Activated CD8-positive, alpha-beta T cell treated with anti-CD3 and anti-CD28 coated beads for 36 hours (primary cell): Measurements from ENCODE around the gene ESYT2. TPM values are rescaled to one million over a fixed set of nuclear protein-coding genes. Genes with fewer than 3 reads are reported as not detected.

Source experiments
- ATAC-seq: fragments of 200-7000 bp; cut with Tn5 transposase; one replicate; pipeline ENCODE4 v1.10.0; 2021; ENCODE audit warnings: mild to moderate bottlenecking, moderate library complexity
- CTCF ChIA-PET: fragments of 350-600 bp; sonication (Branson Sonifier 250); formaldehyde crosslinking; loops from one replicate; lab custom pipeline; 2021; ENCODE audit warnings: antibody characterized with exemption; lab: Charles Lee
- POLR2A ChIA-PET: fragments of 350-600 bp; sonication (Branson Sonifier 250); formaldehyde crosslinking; loops from one replicate; lab custom pipeline; 2021; ENCODE audit warnings: antibody characterized with exemption; lab: Charles Lee
- DNase-seq: peaks from one replicate; pipeline ENCODE4 v3.0.0-alpha.2; 2020
- H3K27ac Mint-ChIP-seq: one replicate; pipeline ENCODE4 v1.8.0; 2021; ENCODE audit warnings: mild to moderate bottlenecking, mixed read lengths
- H3K27me3 Mint-ChIP-seq: one replicate; pipeline ENCODE4 v1.8.0; 2021; ENCODE audit warnings: mixed read lengths
- H3K36me3 Mint-ChIP-seq: one replicate; pipeline ENCODE4 v1.8.0; 2021; ENCODE audit warnings: low read depth, mixed read lengths
- H3K4me1 Mint-ChIP-seq: one replicate; pipeline ENCODE4 v1.8.0; 2021; ENCODE audit warnings: low read depth, mixed read lengths
- H3K4me3 Mint-ChIP-seq: one replicate; pipeline ENCODE4 v1.8.0; 2021; ENCODE audit warnings: mild to moderate bottlenecking, moderate library complexity, mixed read lengths
- H3K9me3 Mint-ChIP-seq: one replicate; pipeline ENCODE4 v1.8.0; 2021; ENCODE audit warnings: mixed read lengths
- CTCF ChIP-seq: fragments of 200-600 bp; IDR thresholded peaks from one replicate; pipeline ENCODE4 v1.8.0; 2022; ENCODE audit warnings: antibody characterized with exemption, mild to moderate bottlenecking
- intact Hi-C: fragments of 100-400 bp; cut with micrococcal nuclease; formaldehyde crosslinking; loops from one replicate; pipeline ENCODE4 v1.10.0; 2022
- total RNA-seq, 2 experiments: library from RNA; stranded (reverse); gene quantifications; one replicate each; pipeline ENCODE4 v1.2.3, GENCODE V29; 2021

Gene ESYT2
- total RNA-seq, 2 experiments from 2014 or later: 55.5 to 56.6 TPM

GRCh38 chr7:158831738-158832091, 2.4 kb upstream of the ESYT2 start:
- intact Hi-C loops: loop anchor here (2.0 kb wide), 1 partner anchor 15 kb away; no protein-coding TSS in a partner anchor
- no peak for TF ChIP-seq CTCF
- Mint-ChIP-seq H3K9me3 (no peaks in the 10 kb centered on the region), H3K27ac (no peak overlapping the region), H3K4me3 (no peak overlapping the region), H3K4me1 (peaks cover 15% of the 10 kb centered on the region), H3K36me3 (peaks cover 9% of the 10 kb centered on the region), H3K27me3 (no peaks in the 10 kb centered on the region)
- ChIA-PET CTCF (interaction anchor here (2.1 kb wide), 1 partner anchor 11 kb away, joined by 4 read pairs; no protein-coding TSS in a partner anchor), POLR2A (interaction anchor here (1.2 to 2.6 kb wide), 2 partner anchors 11 to 16 kb away, joined by 3 to 8 read pairs; no protein-coding TSS in a partner anchor)
- DNase-seq (no peak), ATAC-seq (no peak)

DNA sequence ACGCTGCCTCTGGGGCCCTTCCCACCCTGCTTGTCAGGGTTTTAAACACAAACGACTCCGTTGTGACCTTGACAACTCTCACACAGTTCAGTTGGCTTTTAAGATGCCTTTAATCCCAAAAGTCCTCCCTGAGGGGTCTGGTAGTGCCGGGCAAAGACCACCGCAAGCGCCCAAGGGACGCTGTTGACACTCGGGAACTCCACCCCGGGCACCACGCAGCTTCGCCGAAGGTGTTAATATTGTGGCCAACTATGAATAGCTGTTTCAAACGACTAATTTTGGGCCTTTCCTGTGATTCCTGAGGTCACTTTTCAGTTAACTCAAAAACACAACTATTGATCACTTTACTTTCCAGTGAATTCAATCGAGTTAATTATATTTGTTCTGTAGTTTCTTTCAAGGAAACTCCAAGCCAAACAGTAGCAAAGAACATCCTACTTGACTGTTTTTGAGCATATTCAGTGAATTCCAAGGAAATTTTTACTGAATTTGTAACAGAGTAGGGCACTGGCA, 958 bp upstream of the ESYT2 start:
- POLR2A ChIA-PET: interaction anchor here (1.0 to 2.6 kb wide), 7 partner anchors 10 to 147 kb away, joined by 3 to 9 read pairs (median 4); no protein-coding TSS in a partner anchor
- no peaks in the 10 kb centered on the region for H3K27me3 Mint-ChIP-seq
- intact Hi-C loops: loop anchor here (2.0 kb wide), 1 partner anchor 17 kb away; no protein-coding TSS in a partner anchor
- no peak for TF ChIP-seq CTCF
- peak overlapping the region; percentile 85 for H3K27ac Mint-ChIP-seq
- H3K36me3 Mint-ChIP-seq: peaks cover 16% of the 10 kb centered on the region
- peak overlapping the region; percentile 78 for H3K4me3 Mint-ChIP-seq
- CTCF ChIA-PET: interaction anchor here (1.8 to 2.1 kb wide), 3 partner anchors 12 to 19 kb away, joined by 4 to 11 read pairs (median 5); no protein-coding TSS in a partner anchor
- H3K9me3 Mint-ChIP-seq: no peaks in the 10 kb centered on the region
- no peak for DNase-seq
- peaks cover 22% of the 10 kb centered on the region for H3K4me1 Mint-ChIP-seq
- ATAC-seq: no peak

- H3K27ac Mint-ChIP-seq: peak overlapping the region; percentile 95
- intact Hi-C loops: no loop called here
- no peak for TF ChIP-seq CTCF
- no peaks in the 10 kb centered on the region for H3K9me3 Mint-ChIP-seq
- H3K36me3 Mint-ChIP-seq: peaks cover 17% of the 10 kb centered on the region
- ATAC-seq (peak; percentile 65), DNase-seq (peak; percentile 77)
- peaks cover 32% of the 10 kb centered on the region for H3K4me1 Mint-ChIP-seq
- no peaks in the 10 kb centered on the region for H3K27me3 Mint-ChIP-seq
- peak overlapping the region; percentile 89 for H3K4me3 Mint-ChIP-seq
- CTCF ChIA-PET: interaction anchor here (1.8 to 2.1 kb wide), 2 partner anchors 17 to 19 kb away, joined by 5 to 11 read pairs; no protein-coding TSS in a partner anchor
- POLR2A ChIA-PET: interaction anchor here (0.7 to 2.0 kb wide), 11 partner anchors 9 to 148 kb away, joined by 3 to 9 read pairs (median 4); partner anchors contain the start of gene NCAPG2
These were observed 328 bp downstream of the ESYT2 start for GRCh38 chr7:158829021-158829341.

- H3K4me3 Mint-ChIP-seq: peak overlapping the region; percentile 89
- intact Hi-C loops: no loop called here
- peak overlapping the region; percentile 95 for H3K27ac Mint-ChIP-seq
- no peak for TF ChIP-seq CTCF
- H3K4me1 Mint-ChIP-seq: peaks cover 36% of the 10 kb centered on the region
- H3K9me3 Mint-ChIP-seq: no peaks in the 10 kb centered on the region
- ChIA-PET POLR2A (interaction anchor here (0.7 to 2.0 kb wide), 14 partner anchors 9 to 149 kb away, joined by 3 to 9 read pairs (median 4); partner anchors contain the start of gene NCAPG2), CTCF (interaction anchor here (1.0 to 2.1 kb wide), 2 partner anchors 9 to 17 kb away, joined by 3 to 11 read pairs; no protein-coding TSS in a partner anchor)
- peak; percentile 0 for ATAC-seq
- peaks cover 17% of the 10 kb centered on the region for H3K36me3 Mint-ChIP-seq
- peak; percentile 27 for DNase-seq
- H3K27me3 Mint-ChIP-seq: no peaks in the 10 kb centered on the region
These were observed 932 bp downstream of the ESYT2 start for GRCh38 chr7:158828133-158829020.
